Measurements from ENCODE around the gene RNF111.

DNA sequence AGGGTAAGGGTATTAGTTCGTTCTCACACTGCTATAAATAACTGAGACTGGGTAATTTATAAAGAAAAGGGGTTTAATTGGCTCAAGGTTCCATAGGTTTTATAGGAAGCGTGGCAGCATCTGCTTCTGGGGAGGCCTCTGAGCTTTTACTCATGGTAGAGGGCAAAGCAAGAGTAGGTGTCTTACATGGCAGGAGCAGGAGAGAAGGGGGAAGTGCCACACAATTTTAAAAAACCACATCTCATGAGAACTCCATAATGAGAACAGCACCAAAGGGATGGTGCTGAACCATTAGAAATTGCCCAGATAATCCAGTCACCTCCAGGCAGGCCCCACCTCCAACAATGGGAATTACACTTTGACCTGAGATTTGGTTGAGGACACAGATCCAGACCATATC is 12.2 kb downstream of the RNF111 start:
- TF ChIP-seq POLR2A (IDR thresholded peaks at IDR 0.05), result no peak
- TF ChIP-seq, protein P1, sequence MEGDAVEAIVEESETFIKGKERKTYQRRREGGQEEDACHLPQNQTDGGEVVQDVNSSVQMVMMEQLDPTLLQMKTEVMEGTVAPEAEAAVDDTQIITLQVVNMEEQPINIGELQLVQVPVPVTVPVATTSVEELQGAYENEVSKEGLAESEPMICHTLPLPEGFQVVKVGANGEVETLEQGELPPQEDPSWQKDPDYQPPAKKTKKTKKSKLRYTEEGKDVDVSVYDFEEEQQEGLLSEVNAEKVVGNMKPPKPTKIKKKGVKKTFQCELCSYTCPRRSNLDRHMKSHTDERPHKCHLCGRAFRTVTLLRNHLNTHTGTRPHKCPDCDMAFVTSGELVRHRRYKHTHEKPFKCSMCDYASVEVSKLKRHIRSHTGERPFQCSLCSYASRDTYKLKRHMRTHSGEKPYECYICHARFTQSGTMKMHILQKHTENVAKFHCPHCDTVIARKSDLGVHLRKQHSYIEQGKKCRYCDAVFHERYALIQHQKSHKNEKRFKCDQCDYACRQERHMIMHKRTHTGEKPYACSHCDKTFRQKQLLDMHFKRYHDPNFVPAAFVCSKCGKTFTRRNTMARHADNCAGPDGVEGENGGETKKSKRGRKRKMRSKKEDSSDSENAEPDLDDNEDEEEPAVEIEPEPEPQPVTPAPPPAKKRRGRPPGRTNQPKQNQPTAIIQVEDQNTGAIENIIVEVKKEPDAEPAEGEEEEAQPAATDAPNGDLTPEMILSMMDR (IDR thresholded peaks at IDR 0.05 in 4 of 5, conservative IDR thresholded peaks at IDR 0.05 in 1 of 5), result no peak
